HepG2 (cell line): Measurements from ENCODE around the gene MLH1. TPM values are rescaled to one million over a fixed set of nuclear protein-coding genes. Genes with fewer than 3 reads are reported as not detected.

Experiments
- EEA1 ChIP-seq: sonication (generic); formaldehyde crosslinking; IDR thresholded peaks from 2 replicates; pipeline ENCODE4 v1.5.1; 2020; ENCODE audit warnings: mild to moderate bottlenecking, missing genetic modification reagents, borderline replicate concordance
- FOXA1 ChIP-seq, 2 experiments: fragments of 450-650 bp in 1 of 2; sonication (generic) in 1 of 2; formaldehyde crosslinking in 1 of 2; IDR thresholded peaks; 2 replicates each; pipeline versions ENCODE4 v1.4.0 to v1.6.1; 2016 to 2020; ENCODE audit warnings: missing genetic modification reagents in 1 of 2
- HHEX ChIP-seq: IDR thresholded peaks from 2 replicates; pipeline ENCODE4 v1.6.1; 2016; ENCODE audit warnings: control low read depth
- IKZF4 ChIP-seq: sonication (generic); formaldehyde crosslinking; IDR thresholded peaks from 2 replicates; pipeline ENCODE4 v1.5.1; 2020; ENCODE audit warnings: borderline replicate concordance, mild to moderate bottlenecking, low read depth, missing genetic modification reagents; ENCODE audit errors: not compliant biosample characterization
- MLXIP ChIP-seq: sonication (generic); formaldehyde crosslinking; IDR thresholded peaks from 2 replicates; pipeline ENCODE4 v1.9.0; 2021; ENCODE audit warnings: missing genetic modification reagents, borderline replicate concordance
- NFIB ChIP-seq: sonication (generic); formaldehyde crosslinking; IDR thresholded peaks from 2 replicates; pipeline ENCODE4 v1.9.0; 2021; ENCODE audit warnings: missing genetic modification reagents, mild to moderate bottlenecking, borderline replicate concordance
- PHF5A ChIP-seq: IDR thresholded peaks from one replicate; pipeline ENCODE4 v1.6.1; 2018; ENCODE audit warnings: low read depth, missing genetic modification reagents; ENCODE audit not compliant: unreplicated experiment
- SIX1 ChIP-seq: sonication (generic); formaldehyde crosslinking; IDR thresholded peaks from 2 replicates; pipeline ENCODE4 v1.4.0; 2020; ENCODE audit warnings: missing genetic modification reagents, borderline replicate concordance
- SRF ChIP-seq: IDR thresholded peaks from 2 replicates; pipeline ENCODE4 v1.6.1; 2011; ENCODE audit warnings: mild to moderate bottlenecking, low read depth, low read length, moderate library complexity
- TMF1 ChIP-seq: sonication (generic); formaldehyde crosslinking; IDR thresholded peaks from 2 replicates; pipeline ENCODE4 v1.8.1; 2022; ENCODE audit warnings: low read depth, missing genetic modification reagents
- ZBTB1 ChIP-seq: sonication (generic); formaldehyde crosslinking; IDR thresholded peaks from 2 replicates; pipeline ENCODE4 v1.4.0; 2020; ENCODE audit warnings: missing genetic modification reagents, borderline replicate concordance
- ZFP82 ChIP-seq: sonication (generic); formaldehyde crosslinking; IDR thresholded peaks from 2 replicates; pipeline ENCODE4 v1.5.1; 2020; ENCODE audit warnings: mild to moderate bottlenecking, missing genetic modification reagents, borderline replicate concordance
- ZNF629 ChIP-seq: sonication (generic); formaldehyde crosslinking; conservative IDR thresholded peaks from 2 replicates; pipeline ENCODE4 v1.5.0; 2020; ENCODE audit warnings: missing genetic modification reagents
- ZNF766 ChIP-seq: sonication (generic); formaldehyde crosslinking; IDR thresholded peaks from 2 replicates; pipeline ENCODE4 v1.5.0; 2020; ENCODE audit warnings: missing genetic modification reagents, borderline replicate concordance
- ZNF891 ChIP-seq: sonication (generic); formaldehyde crosslinking; IDR thresholded peaks from 2 replicates; pipeline ENCODE4 v1.5.0; 2020; ENCODE audit warnings: mild to moderate bottlenecking, missing genetic modification reagents
- polyA plus RNA-seq, 8 experiments: library from polyadenylated mRNA; depleted of rRNA in 3 of 8; stranded (reverse) in 7 of 8; unstranded in 1 of 8; fragments of >200 nt; fragmentation: Illumina TruSeq in 4 of 8; extraction: Trizol in 4 of 8; gene quantifications; 2 replicates each; pipeline versions ENCODE4 v1.2.1 to v1.2.3, GENCODE V29; 2011 to 2016; ENCODE audit warnings: low read depth in 4 of 8, missing spikeins in 1 of 8, mixed read lengths in 1 of 8; ENCODE audit not compliant: insufficient read depth in 1 of 8
- total RNA-seq, 5 experiments: library from RNA; depleted of rRNA; stranded (reverse); fragments of >200 nt; fragmentation: Illumina TruSeq; extraction: Trizol; gene quantifications; 2 replicates each; pipeline ENCODE4 v1.2.3, GENCODE V29; 2016; ENCODE audit warnings: low read depth in 1 of 5
- TF ChIP-seq, protein P1 (sequence below): IDR thresholded peaks from 2 replicates; pipeline ENCODE4 v1.6.1; 2018; ENCODE audit warnings: missing genetic modification reagents
- TF ChIP-seq, protein P2 (sequence below): sonication (generic); IDR thresholded peaks from 2 replicates; pipeline ENCODE4 v1.6.1; 2016; ENCODE audit warnings: low read depth, borderline replicate concordance

The MLH1 gene
- total and polyA plus RNA-seq, 2 of the 13 experiments (the other 11 are each of a cell fraction or from before 2014, with no cell fraction given), result 29.5 to 70.8 TPM

DNA sequence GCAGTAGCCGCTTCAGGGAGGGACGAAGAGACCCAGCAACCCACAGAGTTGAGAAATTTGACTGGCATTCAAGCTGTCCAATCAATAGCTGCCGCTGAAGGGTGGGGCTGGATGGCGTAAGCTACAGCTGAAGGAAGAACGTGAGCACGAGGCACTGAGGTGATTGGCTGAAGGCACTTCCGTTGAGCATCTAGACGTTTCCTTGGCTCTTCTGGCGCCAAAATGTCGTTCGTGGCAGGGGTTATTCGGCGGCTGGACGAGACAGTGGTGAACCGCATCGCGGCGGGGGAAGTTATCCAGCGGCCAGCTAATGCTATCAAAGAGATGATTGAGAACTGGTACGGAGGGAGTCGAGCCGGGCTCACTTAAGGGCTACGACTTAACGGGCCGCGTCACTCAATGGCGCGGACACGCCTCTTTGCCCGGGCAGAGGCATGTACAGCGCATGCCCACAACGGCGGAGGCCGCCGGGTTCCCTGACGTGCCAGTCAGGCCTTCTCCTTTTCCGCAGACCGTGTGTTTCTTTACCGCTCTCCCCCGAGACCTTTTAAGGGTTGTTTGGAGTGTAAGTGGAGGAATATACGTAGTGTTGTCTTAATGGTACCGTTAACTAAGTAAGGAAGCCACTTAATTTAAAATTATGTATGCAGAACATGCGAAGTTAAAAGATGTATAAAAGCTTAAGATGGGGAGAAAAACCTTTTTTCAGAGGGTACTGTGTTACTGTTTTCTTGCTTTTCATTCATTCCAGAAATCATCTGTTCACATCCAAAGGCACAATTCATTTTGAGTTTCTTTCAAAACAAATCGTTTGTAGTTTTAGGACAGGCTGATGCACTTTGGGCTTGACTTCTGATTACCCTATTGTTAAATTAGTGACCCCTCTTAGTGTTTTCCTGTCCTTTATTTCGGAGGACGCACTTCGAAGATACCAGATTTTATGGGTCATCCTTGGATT is at the start of gene MLH1 (continued):
- TF ChIP-seq SIX1 (no peak), ZBTB1 (CRISPR knock-in tag) (no peak), NFIB (CRISPR knock-in tag) (no peak), IKZF4 (peak; percentile 61), SRF (0 out of 2 replicates have a peak, but pooled peaks have one; percentile 3), TMF1 (no peak; the same call in 1 of the 2 replicates), PHF5A (peak; percentile 36), MLXIP (CRISPR knock-in tag) (no peak), EEA1 (peak; percentile 81; the same call in 1 of the 2 replicates), FOXA1 (IDR thresholded peaks at IDR 0.05) (no peak), FOXA1 (CRISPR knock-in tag; IDR thresholded peaks at IDR 0.05) (no peak), ZNF766 (CRISPR knock-in tag) (0 out of 2 replicates have a peak, but pooled peaks have one; percentile 44), ZFP82 (CRISPR knock-in tag) (peak; percentile 56; the same call in 1 of the 2 replicates), ZNF629 (CRISPR knock-in tag) (no peak), ZNF891 (CRISPR knock-in tag) (no peak), HHEX (CRISPR knock-in tag) (no peak)
- TF ChIP-seq, protein P1, sequence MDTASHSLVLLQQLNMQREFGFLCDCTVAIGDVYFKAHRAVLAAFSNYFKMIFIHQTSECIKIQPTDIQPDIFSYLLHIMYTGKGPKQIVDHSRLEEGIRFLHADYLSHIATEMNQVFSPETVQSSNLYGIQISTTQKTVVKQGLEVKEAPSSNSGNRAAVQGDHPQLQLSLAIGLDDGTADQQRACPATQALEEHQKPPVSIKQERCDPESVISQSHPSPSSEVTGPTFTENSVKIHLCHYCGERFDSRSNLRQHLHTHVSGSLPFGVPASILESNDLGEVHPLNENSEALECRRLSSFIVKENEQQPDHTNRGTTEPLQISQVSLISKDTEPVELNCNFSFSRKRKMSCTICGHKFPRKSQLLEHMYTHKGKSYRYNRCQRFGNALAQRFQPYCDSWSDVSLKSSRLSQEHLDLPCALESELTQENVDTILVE (CRISPR knock-in tag), result no peak; the same call in 1 of the 2 replicates
- TF ChIP-seq, protein P2, sequence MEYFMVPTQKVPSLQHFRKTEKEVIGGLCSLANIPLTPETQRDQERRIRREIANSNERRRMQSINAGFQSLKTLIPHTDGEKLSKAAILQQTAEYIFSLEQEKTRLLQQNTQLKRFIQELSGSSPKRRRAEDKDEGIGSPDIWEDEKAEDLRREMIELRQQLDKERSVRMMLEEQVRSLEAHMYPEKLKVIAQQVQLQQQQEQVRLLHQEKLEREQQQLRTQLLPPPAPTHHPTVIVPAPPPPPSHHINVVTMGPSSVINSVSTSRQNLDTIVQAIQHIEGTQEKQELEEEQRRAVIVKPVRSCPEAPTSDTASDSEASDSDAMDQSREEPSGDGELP, result no peak
